ENCODE data around the gene FKBP7. TPM values are rescaled to one million over a fixed set of nuclear protein-coding genes. Genes with fewer than 3 reads are reported as not detected.

Gene FKBP7
- total and polyA plus RNA-seq, 7 donors, result 2.1 to 5.6 (median 3.1) TPM

DNA sequence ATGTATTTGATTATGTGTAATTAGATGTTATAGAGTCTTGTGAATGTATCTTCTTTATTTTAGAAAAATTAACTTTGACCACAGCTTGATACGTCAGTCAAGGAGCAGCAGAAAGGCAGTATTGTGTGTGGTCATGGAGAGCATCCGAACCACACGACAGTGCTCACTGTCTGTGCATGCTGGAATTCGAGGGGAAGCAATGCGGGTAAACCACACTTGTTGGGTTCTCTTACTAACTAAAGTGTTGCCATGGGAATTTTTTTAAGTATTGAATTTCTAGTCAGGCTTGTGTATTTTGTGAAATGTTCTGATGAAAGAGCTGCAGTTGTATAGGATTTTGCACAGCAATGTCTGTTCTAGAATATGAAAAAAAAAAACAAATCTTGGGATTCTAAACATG is 22.5 kb downstream of the FKBP7 start:
- DNase-seq (no peak), ATAC-seq (no peak)
- TF ChIP-seq, protein P1, sequence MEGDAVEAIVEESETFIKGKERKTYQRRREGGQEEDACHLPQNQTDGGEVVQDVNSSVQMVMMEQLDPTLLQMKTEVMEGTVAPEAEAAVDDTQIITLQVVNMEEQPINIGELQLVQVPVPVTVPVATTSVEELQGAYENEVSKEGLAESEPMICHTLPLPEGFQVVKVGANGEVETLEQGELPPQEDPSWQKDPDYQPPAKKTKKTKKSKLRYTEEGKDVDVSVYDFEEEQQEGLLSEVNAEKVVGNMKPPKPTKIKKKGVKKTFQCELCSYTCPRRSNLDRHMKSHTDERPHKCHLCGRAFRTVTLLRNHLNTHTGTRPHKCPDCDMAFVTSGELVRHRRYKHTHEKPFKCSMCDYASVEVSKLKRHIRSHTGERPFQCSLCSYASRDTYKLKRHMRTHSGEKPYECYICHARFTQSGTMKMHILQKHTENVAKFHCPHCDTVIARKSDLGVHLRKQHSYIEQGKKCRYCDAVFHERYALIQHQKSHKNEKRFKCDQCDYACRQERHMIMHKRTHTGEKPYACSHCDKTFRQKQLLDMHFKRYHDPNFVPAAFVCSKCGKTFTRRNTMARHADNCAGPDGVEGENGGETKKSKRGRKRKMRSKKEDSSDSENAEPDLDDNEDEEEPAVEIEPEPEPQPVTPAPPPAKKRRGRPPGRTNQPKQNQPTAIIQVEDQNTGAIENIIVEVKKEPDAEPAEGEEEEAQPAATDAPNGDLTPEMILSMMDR (IDR thresholded peaks at IDR 0.05), result no peak
- Histone ChIP-seq H3K27me3 (ENCODE audit: insufficient read depth in 3 of 3, low read length in 2 of 3) (no peaks in the 10 kb centered on the region), H3K4me3 (no peak overlapping the region), H3K36me3 (ENCODE audit: insufficient read depth in 1 of 2, low read depth in 1 of 2) (no peaks in the 10 kb centered on the region), H3K27ac (no peak overlapping the region), H3K4me1 (peaks cover 11% of the 10 kb centered on the region), H3K9me3 (no peaks in the 10 kb centered on the region)
- intact Hi-C loops (cut with DNase I), result no loop called here
- 73 to 77% (median 76%) methylated on average over 5 of the region's 5 CpGs for WGBS, 3 donors

DNA sequence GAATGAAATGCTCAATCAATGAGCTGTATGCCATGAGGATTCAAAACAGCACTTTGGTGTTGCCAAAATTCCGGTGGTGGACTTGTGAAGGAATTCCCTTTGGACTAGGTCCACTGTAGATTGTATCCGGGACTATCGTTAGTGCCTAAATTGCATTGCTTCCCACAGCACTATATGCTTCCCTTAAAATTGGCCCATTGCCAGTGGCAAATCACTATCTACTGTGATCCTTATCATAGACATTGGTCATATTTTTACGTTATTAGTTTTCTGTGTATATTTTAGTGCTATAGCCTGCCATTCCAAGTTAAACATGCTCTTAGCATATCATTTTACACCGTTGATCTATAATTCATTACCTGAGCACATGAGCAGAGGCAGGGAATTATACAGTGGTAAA is 25.5 kb downstream of the FKBP7 start:
- Histone ChIP-seq H3K9me3 (no peaks in the 10 kb centered on the region), H3K27ac (peak overlapping the region; percentile 100)
- intact Hi-C loops (cut with DNase I), result no loop called here

DNA sequence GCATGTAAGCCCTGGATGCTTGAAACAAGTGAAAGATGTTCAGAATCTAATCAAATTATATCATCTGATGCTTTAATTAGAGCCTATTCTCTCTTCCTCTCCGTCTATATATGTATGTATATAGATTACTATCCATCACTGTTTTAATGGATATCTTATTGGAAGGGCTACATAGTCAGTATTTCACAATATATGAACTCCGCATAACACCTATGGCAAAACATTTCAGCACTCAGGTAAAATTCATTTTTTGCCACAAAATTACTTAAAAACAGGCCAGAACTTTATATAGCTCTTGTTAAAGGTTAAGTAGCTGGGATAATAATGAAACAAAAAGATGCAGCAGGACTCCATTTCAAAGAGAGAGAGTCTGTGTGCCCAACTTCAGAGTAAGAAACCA is 26.1 kb downstream of the FKBP7 start:
- H3K9me3 ChIP-seq, result no peaks in the 10 kb centered on the region
- WGBS, 3 donors, result 95 to 100% (median 99%) methylated on average over 2 of the region's 2 CpGs
- no peak for DNase-seq
- intact Hi-C loops (cut with DNase I), result no loop called here
- TF ChIP-seq, protein P1 (IDR thresholded peaks at IDR 0.05), result no peak
- H3K27ac ChIP-seq, result peak overlapping the region; percentile 100
- H3K4me1 ChIP-seq, result peaks cover 35% of the 10 kb centered on the region
- H3K4me3 ChIP-seq, result peak overlapping the region; percentile 97
- H3K36me3 ChIP-seq (ENCODE audit: insufficient read depth in 1 of 2, low read depth in 1 of 2), result peaks cover 4 to 21% of the 10 kb centered on the region in 2 donors
- no peak for ATAC-seq
- H3K27me3 ChIP-seq (ENCODE audit: insufficient read depth in 3 of 3, low read length in 2 of 3), result peaks cover 0 to 2% (median 0%) of the 10 kb centered on the region in 3 donors

More for the DNA sequence above, 25.5 kb downstream of the FKBP7 start:
- DNase-seq (no peak), ATAC-seq (no peak)
- no peak overlapping the region for H3K4me3 ChIP-seq
- peaks cover 0 to 2% (median 0%) of the 10 kb centered on the region in 3 donors for H3K27me3 ChIP-seq (ENCODE audit: insufficient read depth in 3 of 3, low read length in 2 of 3)
- TF ChIP-seq, protein P1 (IDR thresholded peaks at IDR 0.05), result no peak
- peaks cover 4 to 16% of the 10 kb centered on the region in 2 donors for H3K36me3 ChIP-seq (ENCODE audit: insufficient read depth in 1 of 2, low read depth in 1 of 2)
- peaks cover 34% of the 10 kb centered on the region for H3K4me1 ChIP-seq
- WGBS, 3 donors, result 40 to 63% (median 50%) methylated on average over 5 of the region's 5 CpGs

DNA sequence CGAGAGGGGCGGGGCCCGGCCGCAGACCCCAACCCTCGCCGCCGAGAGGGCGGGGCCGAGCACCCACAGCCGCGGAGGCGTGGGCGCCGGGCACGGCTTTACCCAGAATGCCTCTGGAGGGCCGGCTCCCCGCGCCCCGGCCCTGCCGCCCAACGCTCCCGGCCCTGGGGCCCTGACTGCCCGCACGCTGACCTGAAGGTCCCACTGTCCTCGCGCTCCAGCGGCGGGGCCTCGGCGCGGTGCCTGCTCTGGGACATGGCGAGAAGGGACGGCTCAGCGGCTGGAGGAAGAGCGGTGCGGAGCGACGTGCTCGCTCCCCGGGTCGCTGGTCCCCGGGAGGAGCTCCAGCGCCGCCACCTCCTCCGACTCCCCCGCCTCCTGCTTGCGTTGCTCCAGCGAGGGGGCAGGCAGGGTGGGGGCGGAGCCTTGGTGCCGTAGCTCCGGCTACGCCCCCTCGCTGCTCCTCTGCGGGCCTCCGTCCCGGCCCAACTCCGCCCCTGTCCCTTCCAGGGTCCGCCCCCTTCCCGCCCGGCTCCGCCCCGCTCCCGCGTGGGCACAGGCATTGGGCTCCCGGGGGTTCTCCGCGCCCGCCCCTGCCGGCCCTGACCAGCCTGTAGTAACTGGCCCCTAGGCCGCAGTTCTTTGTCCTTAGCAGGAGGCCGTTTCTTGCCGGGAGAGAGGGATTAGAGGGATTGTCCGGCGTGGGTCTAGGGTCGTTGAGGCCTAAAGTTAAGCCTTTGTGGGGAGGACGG is 27.4 kb downstream of the FKBP7 start, which contains the start of the genes PJVK and PRKRA:
TSS of gene PJVK (plus strand) at position 605 of the 752 bp plus-strand sequence. CDS start 2,032 bp downstream, outside the sequence.
TSS of gene PRKRA (minus strand) at position 402 of the 752 bp plus-strand sequence. CDS start at position 257, 145 bp downstream.
- intact Hi-C loops (cut with DNase I), result no loop called here
- H3K36me3 ChIP-seq (ENCODE audit: insufficient read depth in 1 of 2, low read depth in 1 of 2), result peaks cover 4 to 32% of the 10 kb centered on the region in 2 donors
- no peaks in the 10 kb centered on the region for H3K9me3 ChIP-seq
- peak within 1 kb of the TSS; percentile 97 for H3K4me3 ChIP-seq
- ATAC-seq, result peak; percentile 93 to 97 (median 94)
- TF ChIP-seq, protein P1 (IDR thresholded peaks at IDR 0.05), result peak; percentile 20
- peaks cover 0 to 2% (median 0%) of the 10 kb centered on the region in 3 donors for H3K27me3 ChIP-seq (ENCODE audit: insufficient read depth in 3 of 3, low read length in 2 of 3)
- peak within 1 kb of the TSS; percentile 100 for H3K27ac ChIP-seq
- DNase-seq, result peak; percentile 98 to 99
- WGBS, 3 donors, result 0% methylated on average over 22 to 76 of the region's 76 CpGs
- H3K4me1 ChIP-seq, result peaks cover 35% of the 10 kb centered on the region
